ENCODE data around the gene HIGD1C. TPM values are rescaled to one million over a fixed set of nuclear protein-coding genes. Genes with fewer than 3 reads are reported as not detected.
"Not testable (repeated sequence)": the region's sequence is repeated elsewhere in the genome, so short reads cannot be mapped to it uniquely, and the experiment has no call there.

The HIGD1C gene
- total RNA-seq, 1 experiment from 2014 or later, result not detected

- DNase-seq (ENCODE audit: extremely low read depth, low read depth), result no peak
Observed at GRCh38 chr12:50933459-50934124, 18.8 kb upstream of the HIGD1C start.

GRCh38 chr12:50934371-50934851 is 17.9 kb upstream of the HIGD1C start:
- no peak for DNase-seq (ENCODE audit: extremely low read depth, low read depth)

GRCh38 chr12:50934981-50935807 is 17.1 kb upstream of the HIGD1C start:
- no peak for DNase-seq (ENCODE audit: extremely low read depth, low read depth)

- no peak for DNase-seq (ENCODE audit: extremely low read depth, low read depth)
Observed at GRCh38 chr12:50936821-50937530, 15.4 kb upstream of the HIGD1C start.

- DNase-seq (ENCODE audit: extremely low read depth, low read depth), result no peak
Observed at GRCh38 chr12:50937653-50938052, 14.7 kb upstream of the HIGD1C start.

- DNase-seq (ENCODE audit: extremely low read depth, low read depth), result no peak
Observed at GRCh38 chr12:50947933-50948626, 4.3 kb upstream of the HIGD1C start.

GRCh38 chr12:50948798-50949197 is 3.5 kb upstream of the HIGD1C start:
- no peak for DNase-seq (ENCODE audit: extremely low read depth, low read depth)

GRCh38 chr12:50949801-50950302 is 2.5 kb upstream of the HIGD1C start:
- DNase-seq (ENCODE audit: extremely low read depth, low read depth), result no peak

- DNase-seq (ENCODE audit: extremely low read depth, low read depth), result no peak
Observed at GRCh38 chr12:50951112-50951511, 1.2 kb upstream of the HIGD1C start.

- DNase-seq (ENCODE audit: extremely low read depth, low read depth), result no peak
Observed at GRCh38 chr12:50953047-50953446, 703 bp downstream of the HIGD1C start.

- DNase-seq (ENCODE audit: extremely low read depth, low read depth), result not testable (repeated sequence)
Observed at GRCh38 chr12:50954789-50955188, 2.4 kb downstream of the HIGD1C start.

GRCh38 chr12:50955288-50955687 is 2.9 kb downstream of the HIGD1C start:
- no peak for DNase-seq (ENCODE audit: extremely low read depth, low read depth)

- DNase-seq (ENCODE audit: extremely low read depth, low read depth), result no peak
Observed at GRCh38 chr12:50955697-50956096, 3.4 kb downstream of the HIGD1C start.

- no peak for DNase-seq (ENCODE audit: extremely low read depth, low read depth)
Observed at GRCh38 chr12:50960130-50960529, 7.8 kb downstream of the HIGD1C start.

- DNase-seq (ENCODE audit: extremely low read depth, low read depth), result no peak
Observed at GRCh38 chr12:50961708-50962107, 9.4 kb downstream of the HIGD1C start.

GRCh38 chr12:50964432-50964831 is 12.1 kb downstream of the HIGD1C start:
- no peak for DNase-seq (ENCODE audit: extremely low read depth, low read depth)

- DNase-seq (ENCODE audit: extremely low read depth, low read depth), result no peak
Observed at GRCh38 chr12:50971946-50972345, 19.6 kb downstream of the HIGD1C start.

- DNase-seq (ENCODE audit: extremely low read depth, low read depth), result no peak
Observed at GRCh38 chr12:50979369-50980052, 27.2 kb downstream of the HIGD1C start.

GRCh38 chr12:50980545-50980944 is 28.2 kb downstream of the HIGD1C start:
- DNase-seq (ENCODE audit: extremely low read depth, low read depth), result no peak

Data from NCI-H460 (cell line).